Measurements from ENCODE around the gene PCCB. TPM values are rescaled to one million over a fixed set of nuclear protein-coding genes. Genes with fewer than 3 reads are reported as not detected.
"Not testable (repeated sequence)": the region's sequence is repeated elsewhere in the genome, so short reads cannot be mapped to it uniquely, and the experiment has no call there.

Gene PCCB
- total and polyA plus RNA-seq, 2 donors from 2014 or later: 37.1 to 90.0 TPM

- Histone ChIP-seq H3K9ac (ENCODE audit: low read length in 3 of 3) (no peak overlapping the region), H3K4me3 (ENCODE audit: low read length in 3 of 3) (no peak overlapping the region), H3K4me1 (ENCODE audit: control insufficient read depth in 2 of 3, insufficient read depth in 2 of 3, low read depth in 1 of 3, low read length in 3 of 3) (no peaks in the 10 kb centered on the region), H3K36me3 (ENCODE audit: control insufficient read depth in 2 of 3, insufficient read depth in 3 of 3, low read length in 3 of 3) (peaks cover 0 to 7% (median 0%) of the 10 kb centered on the region in 3 donors), H3K9me3 (ENCODE audit: control insufficient read depth in 2 of 3, insufficient read depth in 1 of 3, low read length in 3 of 3) (no peaks in the 10 kb centered on the region), H3K27ac (ENCODE audit: low read depth in 2 of 2, low read length in 2 of 2) (no peak overlapping the region), H3K27me3 (ENCODE audit: control insufficient read depth, insufficient read depth, low read length) (no peaks in the 10 kb centered on the region)
- intact Hi-C loops (cut with DNase I): no loop called here
- TF ChIP-seq CTCF (IDR thresholded peaks at IDR 0.05; ENCODE audit: borderline replicate concordance, extremely low read depth, insufficient read depth): no peak
- DNase-seq (no peak), FAIRE-seq (no peak)
Observed at GRCh38 chr3:136351905-136352304, 101.8 kb downstream of the PCCB start.

GRCh38 chr3:136353461-136353860 lies 103.3 kb downstream of the PCCB start:
- DNase-seq (no peak), FAIRE-seq (no peak)
- Histone ChIP-seq H3K27ac (ENCODE audit: low read depth in 2 of 2, low read length in 2 of 2) (no peak overlapping the region), H3K4me1 (ENCODE audit: control insufficient read depth in 2 of 3, insufficient read depth in 2 of 3, low read depth in 1 of 3, low read length in 3 of 3) (no peaks in the 10 kb centered on the region), H3K9ac (ENCODE audit: low read length in 3 of 3) (no peak overlapping the region), H3K36me3 (ENCODE audit: control insufficient read depth in 2 of 3, insufficient read depth in 3 of 3, low read length in 3 of 3) (peaks cover 0 to 7% (median 0%) of the 10 kb centered on the region in 3 donors), H3K27me3 (ENCODE audit: control insufficient read depth, insufficient read depth, low read length) (no peaks in the 10 kb centered on the region), H3K4me3 (ENCODE audit: low read length in 3 of 3) (no peak overlapping the region), H3K9me3 (ENCODE audit: control insufficient read depth in 2 of 3, insufficient read depth in 1 of 3, low read length in 3 of 3) (no peaks in the 10 kb centered on the region)
- no peak for TF ChIP-seq CTCF (IDR thresholded peaks at IDR 0.05; ENCODE audit: borderline replicate concordance, extremely low read depth, insufficient read depth)
- intact Hi-C loops (cut with DNase I): no loop called here

- H3K4me3 ChIP-seq (ENCODE audit: low read length in 3 of 3): no peak overlapping the region
- H3K36me3 ChIP-seq (ENCODE audit: control insufficient read depth in 2 of 3, insufficient read depth in 3 of 3, low read length in 3 of 3): peaks cover 0 to 2% (median 0%) of the 10 kb centered on the region in 3 donors
- H3K9me3 ChIP-seq (ENCODE audit: control insufficient read depth in 2 of 3, insufficient read depth in 1 of 3, low read length in 3 of 3): no peaks in the 10 kb centered on the region
- H3K9ac ChIP-seq (ENCODE audit: low read length in 3 of 3): no peak overlapping the region
- DNase-seq (no peak), FAIRE-seq (no peak)
- no peak for TF ChIP-seq CTCF (IDR thresholded peaks at IDR 0.05; ENCODE audit: borderline replicate concordance, extremely low read depth, insufficient read depth)
- intact Hi-C loops (cut with DNase I): no loop called here
- no peaks in the 10 kb centered on the region for H3K4me1 ChIP-seq (ENCODE audit: control insufficient read depth in 2 of 3, insufficient read depth in 2 of 3, low read depth in 1 of 3, low read length in 3 of 3)
- H3K27ac ChIP-seq (ENCODE audit: low read depth in 2 of 2, low read length in 2 of 2): no peak overlapping the region
- H3K27me3 ChIP-seq (ENCODE audit: control insufficient read depth, insufficient read depth, low read length): no peaks in the 10 kb centered on the region
Observed at GRCh38 chr3:136366289-136366688, 116.1 kb downstream of the PCCB start.

DNA sequence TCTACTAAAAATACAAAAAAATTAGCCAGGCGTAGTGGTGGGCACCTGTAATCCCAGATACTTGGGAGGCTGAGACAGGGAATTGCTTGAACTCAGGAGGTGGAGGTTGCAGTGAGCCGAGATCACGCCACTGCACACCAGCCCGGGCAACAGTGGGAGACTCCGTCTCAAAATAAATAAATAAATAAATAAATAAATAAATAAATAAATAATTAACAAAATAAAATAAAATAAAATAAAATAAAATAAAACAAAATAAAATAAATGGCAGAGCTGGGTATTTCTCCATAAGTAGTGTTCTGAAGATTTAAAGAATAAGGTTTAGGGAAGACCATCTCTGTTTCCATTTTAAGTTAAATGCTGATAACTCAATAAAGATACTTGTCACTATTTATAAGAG lies 125.7 kb downstream of the PCCB start:
- FAIRE-seq; H3K4me1 ChIP-seq (ENCODE audit: control insufficient read depth in 2 of 3, insufficient read depth in 2 of 3, low read depth in 1 of 3, low read length in 3 of 3); H3K9ac ChIP-seq (ENCODE audit: low read length in 3 of 3); DNase-seq; H3K9me3 ChIP-seq (ENCODE audit: control insufficient read depth in 2 of 3, insufficient read depth in 1 of 3, low read length in 3 of 3); H3K4me3 ChIP-seq (ENCODE audit: low read length in 3 of 3); H3K36me3 ChIP-seq (ENCODE audit: control insufficient read depth in 2 of 3, insufficient read depth in 3 of 3, low read length in 3 of 3); H3K27me3 ChIP-seq (ENCODE audit: control insufficient read depth, insufficient read depth, low read length); H3K27ac ChIP-seq (ENCODE audit: low read depth in 2 of 2, low read length in 2 of 2); intact Hi-C loops (cut with DNase I): not testable (repeated sequence)
